Kidney tubule cell (primary cell): ENCODE data around the gene DIABLO.
"Not testable (repeated sequence)": the region's sequence is repeated elsewhere in the genome, so short reads cannot be mapped to it uniquely, and the experiment has no call there.

Source experiments
- DNase-seq: peaks from one replicate; pipeline ENCODE4 v3.0.0-alpha.2; 2018; ENCODE audit warnings: low spot score

DIABLO gene

GRCh38 chr12:122225683-122226365, at the start of gene DIABLO:
TSS of gene DIABLO (minus strand) at chr12:122226052. CDS start at chr12:122226014, 38 bp downstream.
- DNase-seq = peak; percentile 100

- DNase-seq = no peak
Measured at GRCh38 chr12:122275459-122275858, 49.6 kb upstream of the DIABLO start.

DNA sequence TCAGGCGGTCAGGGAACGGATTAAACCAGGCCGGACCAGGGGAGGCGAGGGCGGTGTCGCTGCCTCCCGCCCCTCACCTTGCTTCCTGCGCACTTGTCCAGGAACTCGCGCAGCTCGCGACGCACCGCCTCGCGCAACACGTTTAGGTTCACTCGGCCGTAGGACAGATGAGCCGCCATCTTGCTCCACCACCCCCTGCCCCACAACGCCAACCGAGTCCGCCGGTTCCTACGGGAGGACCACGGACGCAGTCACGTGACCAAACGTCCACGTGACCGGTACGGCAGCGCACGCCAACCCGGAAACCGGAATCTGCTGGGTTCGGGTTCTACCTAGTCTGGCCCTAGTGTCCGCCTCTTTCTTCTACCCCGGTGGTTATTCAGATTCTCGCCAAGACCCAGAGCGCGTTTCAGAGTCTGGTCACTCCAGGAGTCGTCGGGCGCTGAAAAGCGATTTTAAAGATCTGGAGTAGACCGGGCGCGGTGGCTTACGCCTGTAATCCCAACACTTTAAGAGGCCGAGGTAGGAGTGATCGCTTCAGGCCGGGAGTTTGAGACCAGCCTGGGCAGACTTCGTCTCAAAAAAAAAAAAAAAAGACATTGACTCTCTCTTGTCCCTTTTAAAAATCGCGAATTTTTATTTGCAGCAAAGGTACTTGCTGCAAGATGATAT, 40.5 kb upstream of the DIABLO start, which contains the start of gene VPS33A:
Gene VPS33A (minus strand): TSS at position 265 of the 672 bp plus-strand sequence. CDS start 86 bp downstream, at position 179.
- DNase-seq = peak; percentile 97

GRCh38 chr12:122265886-122266229, 40.0 kb upstream of the DIABLO start:
- peak; percentile 63 for DNase-seq

DNA sequence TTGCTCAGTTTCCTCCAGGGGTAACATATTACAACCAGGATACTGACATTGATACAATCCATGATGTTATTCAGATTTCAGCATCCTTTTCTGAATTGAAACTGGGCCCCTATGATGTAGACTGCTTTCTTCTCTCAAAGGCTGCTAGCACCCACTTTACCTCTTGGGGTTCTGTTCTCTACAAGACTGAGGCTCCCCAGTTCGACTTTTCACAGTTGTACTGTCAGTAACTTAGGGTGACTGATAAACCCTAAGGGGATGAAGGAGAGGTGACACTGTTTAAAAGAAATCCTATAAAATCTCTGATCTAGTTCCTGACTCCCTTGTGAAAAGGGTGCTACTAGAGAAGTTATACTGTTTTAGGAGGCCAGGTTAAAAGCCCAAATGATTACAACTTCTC, 39.6 kb upstream of the DIABLO start:
- DNase-seq = no peak

DNA sequence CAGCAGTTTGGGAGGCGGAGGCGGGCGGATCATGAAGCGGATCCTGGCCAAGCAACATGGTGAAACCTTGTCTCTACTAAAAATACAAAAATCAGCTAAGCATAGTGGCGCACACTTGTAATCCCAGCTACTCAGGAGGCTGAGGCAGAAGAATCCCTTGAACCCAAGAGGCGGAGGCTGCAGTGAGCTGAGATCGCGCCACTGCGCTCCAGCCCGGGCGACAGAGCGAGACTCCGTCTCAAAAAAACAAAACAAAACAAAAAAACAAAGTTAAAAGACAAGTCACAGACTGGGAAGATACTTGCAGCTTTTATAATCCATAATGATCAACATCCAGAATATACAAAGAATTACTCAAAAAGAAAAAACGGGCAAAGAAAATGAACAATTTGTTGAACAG, 34.9 kb upstream of the DIABLO start:
- not testable (repeated sequence) for DNase-seq

GRCh38 chr12:122258939-122259338, 33.1 kb upstream of the DIABLO start:
- DNase-seq = not testable (repeated sequence)

GRCh38 chr12:122258462-122258861, 32.6 kb upstream of the DIABLO start:
- DNase-seq = not testable (repeated sequence)

DNA sequence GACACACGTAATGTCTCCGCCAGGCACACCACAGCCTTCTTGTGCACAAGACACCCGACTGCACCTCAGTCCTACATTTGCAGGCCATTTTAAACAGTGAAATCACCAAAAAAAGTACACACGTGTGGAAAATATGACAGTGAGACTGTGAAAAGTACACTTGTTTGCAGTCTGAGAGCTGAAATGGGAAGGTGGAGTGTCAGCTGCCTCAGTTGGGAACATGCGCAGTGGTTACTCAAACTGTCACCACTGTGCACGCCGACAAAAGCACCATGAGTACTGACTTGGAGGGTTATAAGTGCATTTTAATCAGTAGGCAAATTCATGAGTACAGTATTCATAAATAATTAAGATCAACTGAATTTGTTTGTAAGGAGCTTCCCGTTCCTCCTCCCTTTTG, 24.7 kb upstream of the DIABLO start:
- no peak for DNase-seq

DNA sequence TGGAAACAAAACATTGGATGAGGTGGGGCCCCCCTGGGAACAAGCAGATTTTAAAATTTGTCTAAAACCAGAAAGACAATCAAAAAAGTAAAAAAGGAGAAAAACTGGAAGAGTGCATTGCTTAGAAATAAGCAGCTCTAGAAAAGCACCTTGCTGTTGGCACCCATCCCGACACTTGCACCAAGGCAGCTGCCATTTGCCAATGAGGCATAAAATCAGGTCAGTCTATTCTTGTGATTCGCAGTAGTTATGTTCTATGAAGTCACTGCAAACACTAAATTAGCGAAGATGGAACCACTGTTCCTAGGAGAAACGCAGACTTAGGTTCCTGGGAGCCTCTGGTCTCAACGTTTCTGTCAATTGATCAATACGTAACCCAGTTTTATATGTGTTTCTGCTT, 24.2 kb upstream of the DIABLO start:
- no peak for DNase-seq

- DNase-seq = no peak
Measured at GRCh38 chr12:122245553-122245952, 19.7 kb upstream of the DIABLO start.

GRCh38 chr12:122244565-122245371, 18.9 kb upstream of the DIABLO start:
- DNase-seq = no peak

- DNase-seq = no peak
Measured at GRCh38 chr12:122243965-122244364, 18.1 kb upstream of the DIABLO start.

DNA sequence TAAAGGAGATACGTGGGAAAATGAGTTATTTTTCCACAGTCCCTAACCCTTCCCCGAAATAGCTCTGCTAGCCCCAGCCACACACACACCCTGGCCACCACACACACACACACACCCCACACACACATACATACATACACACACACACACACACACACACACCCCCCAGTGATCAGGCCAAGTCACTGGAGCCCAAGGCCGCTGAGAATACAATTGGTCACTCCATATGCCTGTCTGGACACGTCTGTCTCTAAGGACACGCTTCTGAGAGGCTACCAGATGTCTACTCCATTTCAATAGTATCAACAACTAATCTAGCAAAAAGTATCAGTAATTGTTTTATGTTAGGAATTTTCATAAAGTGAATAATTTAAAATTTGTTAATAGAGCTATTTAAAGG, 13.0 kb upstream of the DIABLO start:
- no peak for DNase-seq

DNA sequence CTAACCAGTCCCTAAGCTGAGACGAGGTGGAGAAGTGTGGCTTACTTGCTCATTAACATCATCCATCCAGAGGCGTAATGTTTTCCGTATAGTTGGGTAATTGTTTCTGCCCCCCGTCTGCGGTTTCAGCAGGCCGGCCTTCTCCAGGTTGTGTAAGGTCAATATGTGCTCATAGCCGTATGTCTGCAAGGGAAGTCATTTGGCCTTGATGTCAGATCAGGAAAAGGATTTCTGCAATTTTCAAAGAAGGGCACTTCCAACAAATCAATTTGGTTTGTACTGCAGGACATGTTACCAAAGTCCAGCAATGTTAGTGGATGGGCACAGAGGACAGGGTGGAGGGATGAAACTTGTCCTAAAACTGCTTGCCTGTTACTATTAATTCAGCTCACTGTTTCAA, 9.9 kb upstream of the DIABLO start:
- DNase-seq = no peak

DNA sequence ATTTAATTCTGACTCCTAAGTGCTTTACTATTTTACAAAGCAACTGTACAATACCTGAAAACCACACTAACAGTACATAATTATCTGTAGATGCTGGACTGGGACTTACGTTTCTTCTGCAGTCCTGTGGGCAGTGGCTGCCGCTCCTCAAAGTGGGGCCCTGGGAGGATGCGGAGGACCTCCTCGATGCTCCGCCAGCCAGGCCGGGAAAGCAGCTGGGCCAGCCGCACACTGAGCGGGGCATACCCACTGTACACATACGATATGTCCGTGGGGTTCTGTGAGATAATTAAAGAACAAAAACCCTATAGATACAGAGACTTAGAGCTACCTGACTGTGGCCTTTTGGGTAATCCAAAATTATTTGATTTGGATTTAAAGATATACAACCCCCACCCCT, 6.8 kb upstream of the DIABLO start:
- DNase-seq = no peak

GRCh38 chr12:122230798-122231197, 4.9 kb upstream of the DIABLO start:
- no peak for DNase-seq

DNA sequence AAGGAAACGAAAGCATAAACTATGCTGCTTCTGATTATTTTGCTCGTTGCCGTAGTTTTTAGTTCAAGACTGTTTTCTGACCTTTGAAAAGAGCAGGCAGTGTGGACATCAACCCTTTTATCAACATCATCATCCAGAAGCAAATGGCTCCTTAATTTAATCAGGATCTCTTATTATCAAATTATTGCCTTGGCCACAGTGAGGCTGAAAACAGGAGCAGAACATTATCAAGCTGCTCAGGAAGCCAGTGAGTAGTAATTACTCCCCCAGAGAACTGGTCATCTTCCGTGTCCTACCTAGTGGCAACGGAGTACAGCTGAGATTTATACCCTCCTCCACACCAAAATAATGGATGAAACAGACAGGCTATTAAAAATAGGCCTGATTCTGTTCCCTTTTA, 2.2 kb upstream of the DIABLO start:
- DNase-seq = no peak

GRCh38 chr12:122227341-122227740, 1.5 kb upstream of the DIABLO start:
- DNase-seq = no peak

- DNase-seq = no peak
Measured at GRCh38 chr12:122226366-122227125, 694 bp upstream of the DIABLO start.

DNA sequence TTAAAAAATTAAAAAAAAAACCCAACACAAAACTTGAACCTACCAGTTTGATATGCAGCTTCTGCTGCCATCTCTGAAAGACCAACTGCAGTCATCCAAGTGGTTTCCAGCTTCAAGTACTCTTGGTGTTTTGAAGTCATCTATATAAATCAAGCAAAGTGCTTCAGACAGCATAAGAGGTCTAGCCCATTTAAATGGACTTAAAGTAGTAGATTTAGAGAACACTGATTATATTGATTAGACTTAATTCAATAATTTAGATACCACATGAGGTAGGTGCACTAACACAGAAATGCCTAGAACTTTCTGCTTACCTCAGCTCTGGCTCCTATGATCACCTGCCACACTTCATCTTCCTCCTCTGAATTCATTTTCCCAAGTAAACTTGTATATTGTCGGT, 9.4 kb downstream of the DIABLO start:
- DNase-seq = no peak

DNA sequence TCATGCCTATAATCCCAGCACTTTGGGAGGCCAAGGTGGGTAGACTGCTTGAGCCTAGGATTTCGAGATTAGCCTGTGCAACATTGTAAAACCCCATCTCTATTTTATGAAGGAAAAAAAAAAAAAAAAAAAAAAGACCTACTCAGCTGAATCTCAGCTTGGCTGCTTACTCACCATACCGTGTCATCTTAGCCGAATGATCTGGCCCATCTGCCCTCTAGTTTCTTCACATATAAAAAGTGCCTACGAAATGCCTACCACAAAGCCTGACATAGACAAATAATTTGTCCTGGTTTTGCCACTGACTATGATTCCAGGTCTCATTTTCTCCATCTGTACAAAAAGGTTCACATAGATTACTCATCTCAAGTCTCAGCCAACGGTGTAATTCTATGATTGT, 10.1 kb downstream of the DIABLO start:
- DNase-seq = peak; percentile 61
